NCI-H524 (cell line): ENCODE results near the gene CCSER2.
A peak's percentile ranks its signal among the peaks of the same experiment; 100 is the strongest.

Experiments
- DNase-seq, 2 experiments: peaks; one replicate each; lab custom pipeline; 2025; lab: John Stamatoyannopoulos, UW

CCSER2 gene

GRCh38 chr10:84348860-84349259, 20.5 kb downstream of the CCSER2 start:
- no peak for DNase-seq

- peak in 1 of 2 experiments; percentile 36 for DNase-seq
These were observed 24.0 kb downstream of the CCSER2 start for GRCh38 chr10:84352251-84352842.

GRCh38 chr10:84353052-84353803, 24.8 kb downstream of the CCSER2 start:
- DNase-seq: no peak

- DNase-seq: no peak
These were observed 26.2 kb downstream of the CCSER2 start for GRCh38 chr10:84354623-84355022.

- no peak for DNase-seq
These were observed 26.7 kb downstream of the CCSER2 start for GRCh38 chr10:84355106-84355505.

GRCh38 chr10:84356928-84357327, 28.5 kb downstream of the CCSER2 start:
- DNase-seq: no peak

- DNase-seq: no peak
These were observed 30.4 kb downstream of the CCSER2 start for GRCh38 chr10:84358743-84359142.

- no peak for DNase-seq
These were observed 32.4 kb downstream of the CCSER2 start for GRCh38 chr10:84360637-84361365.

- DNase-seq: no peak
These were observed 37.0 kb downstream of the CCSER2 start for GRCh38 chr10:84365335-84365881.

GRCh38 chr10:84366041-84366440, 37.7 kb downstream of the CCSER2 start:
- DNase-seq: no peak

- DNase-seq: no peak
These were observed 38.9 kb downstream of the CCSER2 start for GRCh38 chr10:84367256-84367655.

- DNase-seq: no peak
These were observed 40.4 kb downstream of the CCSER2 start for GRCh38 chr10:84368828-84369227.

GRCh38 chr10:84370283-84370682, 41.9 kb downstream of the CCSER2 start:
- DNase-seq: no peak

GRCh38 chr10:84371944-84372343, 43.6 kb downstream of the CCSER2 start:
- no peak for DNase-seq

GRCh38 chr10:84373000-84373399, 44.6 kb downstream of the CCSER2 start:
- no peak for DNase-seq

- DNase-seq: no peak
These were observed 46.1 kb downstream of the CCSER2 start for GRCh38 chr10:84374455-84374854.

GRCh38 chr10:84375011-84375410, 46.6 kb downstream of the CCSER2 start:
- DNase-seq: peak in 1 of 2 experiments; percentile 33

- no peak for DNase-seq
These were observed 47.5 kb downstream of the CCSER2 start for GRCh38 chr10:84375881-84376280.

- DNase-seq: no peak
These were observed 59.8 kb downstream of the CCSER2 start for GRCh38 chr10:84388148-84388547.

GRCh38 chr10:84390364-84390763, 62.0 kb downstream of the CCSER2 start:
- DNase-seq: no peak

- no peak for DNase-seq
These were observed 62.9 kb downstream of the CCSER2 start for GRCh38 chr10:84391326-84391725.

- DNase-seq: no peak
These were observed 63.8 kb downstream of the CCSER2 start for GRCh38 chr10:84392181-84392580.

- no peak for DNase-seq
These were observed 67.2 kb downstream of the CCSER2 start for GRCh38 chr10:84395581-84395980.
